Activated CD4-positive, alpha-beta T cell treated with anti-CD3 and anti-CD28 coated beads, Interleukin-2, amount 10 ng/mL, durations not matched to agents 7 days and 5 days (primary cell): ENCODE results near the gene NUDT22. TPM values are rescaled to one million over a fixed set of nuclear protein-coding genes. Genes with fewer than 3 reads are reported as not detected.

ENCODE experiments used
- CTCF ChIA-PET: fragments of 350-600 bp; sonication (Branson Sonifier 250); formaldehyde crosslinking; loops from one replicate; lab custom pipeline; 2021; ENCODE audit warnings: antibody characterized with exemption; lab: Charles Lee
- POLR2A ChIA-PET: fragments of 350-600 bp; sonication (Branson Sonifier 250); formaldehyde crosslinking; loops from one replicate; lab custom pipeline; 2021; ENCODE audit warnings: antibody characterized with exemption; lab: Charles Lee
- DNase-seq: peaks from one replicate; pipeline ENCODE4 v3.0.0-alpha.2; 2020
- H3K27ac Mint-ChIP-seq: one replicate; pipeline ENCODE4 v1.8.0; 2021; ENCODE audit warnings: mild to moderate bottlenecking, moderate library complexity, mixed read lengths
- H3K27me3 Mint-ChIP-seq: one replicate; pipeline ENCODE4 v1.8.0; 2021; ENCODE audit warnings: mixed read lengths
- H3K36me3 Mint-ChIP-seq: one replicate; pipeline ENCODE4 v1.8.0; 2021; ENCODE audit warnings: low read depth, mixed read lengths
- H3K4me1 Mint-ChIP-seq: one replicate; pipeline ENCODE4 v1.8.0; 2021; ENCODE audit warnings: mixed read lengths
- H3K4me3 Mint-ChIP-seq: one replicate; pipeline ENCODE4 v1.8.0; 2021; ENCODE audit warnings: mild to moderate bottlenecking, moderate library complexity, mixed read lengths
- H3K9me3 Mint-ChIP-seq: one replicate; pipeline ENCODE4 v1.8.0; 2021; ENCODE audit warnings: mixed read lengths
- total RNA-seq, 2 experiments: library from RNA; stranded (reverse); gene quantifications; one replicate each; pipeline ENCODE4 v1.2.3, GENCODE V29; 2021

Gene NUDT22
- total RNA-seq, 2 experiments from 2014 or later, result 70.2 to 82.1 TPM

GRCh38 chr11:64186492-64187165 is 39.4 kb upstream of the NUDT22 start:
- CTCF ChIA-PET, result interaction anchor here (0.6 to 16.2 kb wide), 12 partner anchors 10 to 333 kb away, joined by 3 to 141 read pairs (median 5); partner anchors contain the start of genes FERMT3, PRDX5 and TRMT112
- Mint-ChIP-seq H3K36me3 (peaks cover 18% of the 10 kb centered on the region), H3K4me3 (no peak overlapping the region), H3K27ac (no peak overlapping the region), H3K27me3 (no peaks in the 10 kb centered on the region), H3K9me3 (no peaks in the 10 kb centered on the region), H3K4me1 (peaks cover 40% of the 10 kb centered on the region)
- POLR2A ChIA-PET, result interaction anchor here (0.6 to 1.1 kb wide), 4 partner anchors 18 to 131 kb away, joined by 3 to 4 read pairs (median 4); partner anchors contain the start of gene PRDX5
- DNase-seq, result peak; percentile 56

DNA sequence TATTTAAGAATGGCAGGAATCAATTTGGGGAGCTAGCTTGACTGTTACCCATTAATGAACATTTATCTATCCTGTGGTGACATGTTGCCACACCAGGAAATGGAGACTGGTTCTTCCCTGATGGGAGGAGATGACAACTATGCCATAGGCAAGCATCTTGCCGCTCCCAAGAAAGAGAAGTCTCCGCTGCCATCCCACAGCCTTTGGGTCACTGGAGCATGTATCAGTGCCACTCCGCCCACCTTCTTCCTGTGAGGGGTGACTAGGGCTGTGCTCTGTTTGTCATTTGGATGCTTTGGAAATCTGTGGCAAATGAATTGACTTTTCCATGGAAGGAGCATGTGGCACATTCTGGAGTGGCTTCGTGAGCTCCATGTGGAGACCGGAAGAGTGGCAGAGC is 33.6 kb upstream of the NUDT22 start:
- Mint-ChIP-seq H3K27ac (peak overlapping the region; percentile 46), H3K4me1 (peaks cover 31% of the 10 kb centered on the region), H3K4me3 (no peak overlapping the region), H3K27me3 (no peaks in the 10 kb centered on the region), H3K9me3 (no peaks in the 10 kb centered on the region), H3K36me3 (peaks cover 59% of the 10 kb centered on the region)
- no peak for DNase-seq
- ChIA-PET POLR2A (no interaction called here), CTCF (interaction anchor here (16.2 kb wide), 1 partner anchor 14 kb away, joined by 141 read pairs; the partner anchor contains the start of gene FERMT3)

DNA sequence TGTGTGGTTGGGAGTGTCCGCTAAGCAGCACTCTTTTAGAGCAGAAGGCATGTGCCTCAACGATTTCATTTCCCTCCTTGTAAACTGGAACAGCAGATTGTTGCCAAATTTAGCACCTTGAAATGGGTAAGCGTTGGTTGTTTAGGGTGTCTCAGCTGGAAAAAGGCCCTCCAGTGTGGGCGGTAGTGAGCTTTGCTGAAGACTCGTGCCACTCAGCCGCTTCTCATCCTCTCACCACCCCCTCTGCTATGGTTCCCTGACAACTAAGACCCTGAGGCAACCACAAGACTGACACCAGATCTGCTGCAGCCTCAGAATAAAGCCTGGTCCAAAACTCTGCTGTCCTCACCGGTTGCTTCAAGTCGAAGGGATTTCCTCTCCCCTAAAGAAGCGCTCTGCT is 29.4 kb upstream of the NUDT22 start:
- CTCF ChIA-PET, result interaction anchor here (0.7 to 16.2 kb wide), 7 partner anchors 8 to 104 kb away, joined by 3 to 141 read pairs (median 3); partner anchors contain the start of genes FERMT3 and STIP1
- peaks cover 70% of the 10 kb centered on the region for H3K36me3 Mint-ChIP-seq
- peak overlapping the region; percentile 14 for H3K27ac Mint-ChIP-seq

DNA sequence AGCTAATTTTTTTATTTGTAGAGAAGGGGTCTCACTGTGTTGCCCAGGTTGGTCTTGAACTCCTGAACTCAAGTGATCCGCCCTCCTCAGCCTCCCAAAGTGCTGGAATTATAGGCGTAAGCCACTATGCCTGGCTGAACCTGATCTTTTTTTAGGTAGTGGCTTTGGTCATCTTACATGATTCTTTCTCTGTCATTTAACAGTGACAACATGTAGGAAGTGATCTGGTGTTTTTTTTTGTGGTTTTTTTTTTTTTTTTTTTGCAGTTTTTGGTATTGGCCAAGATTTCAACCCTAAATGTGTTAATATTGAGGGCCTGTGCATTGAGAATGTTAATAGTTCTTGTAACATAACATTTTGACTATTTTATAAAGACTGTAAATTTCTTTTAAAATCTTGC is 27.6 kb upstream of the NUDT22 start:
- H3K9me3 Mint-ChIP-seq, result no peaks in the 10 kb centered on the region
- ChIA-PET CTCF (interaction anchor here (0.6 to 16.2 kb wide), 2 partner anchors 7 to 13 kb away, joined by 3 to 141 read pairs; partner anchors contain the start of genes FERMT3 and STIP1), POLR2A (no interaction called here)
- DNase-seq, result no peak
- peaks cover 25% of the 10 kb centered on the region for H3K4me1 Mint-ChIP-seq
- no peaks in the 10 kb centered on the region for H3K27me3 Mint-ChIP-seq
- no peak overlapping the region for H3K4me3 Mint-ChIP-seq
- H3K27ac Mint-ChIP-seq, result peak overlapping the region; percentile 50
- peaks cover 75% of the 10 kb centered on the region for H3K36me3 Mint-ChIP-seq

More for the DNA sequence above, 29.4 kb upstream of the NUDT22 start:
- no peak for DNase-seq
- no peaks in the 10 kb centered on the region for H3K9me3 Mint-ChIP-seq
- H3K4me3 Mint-ChIP-seq, result no peak overlapping the region
- no peaks in the 10 kb centered on the region for H3K27me3 Mint-ChIP-seq
- peaks cover 24% of the 10 kb centered on the region for H3K4me1 Mint-ChIP-seq
- POLR2A ChIA-PET, result no interaction called here

DNA sequence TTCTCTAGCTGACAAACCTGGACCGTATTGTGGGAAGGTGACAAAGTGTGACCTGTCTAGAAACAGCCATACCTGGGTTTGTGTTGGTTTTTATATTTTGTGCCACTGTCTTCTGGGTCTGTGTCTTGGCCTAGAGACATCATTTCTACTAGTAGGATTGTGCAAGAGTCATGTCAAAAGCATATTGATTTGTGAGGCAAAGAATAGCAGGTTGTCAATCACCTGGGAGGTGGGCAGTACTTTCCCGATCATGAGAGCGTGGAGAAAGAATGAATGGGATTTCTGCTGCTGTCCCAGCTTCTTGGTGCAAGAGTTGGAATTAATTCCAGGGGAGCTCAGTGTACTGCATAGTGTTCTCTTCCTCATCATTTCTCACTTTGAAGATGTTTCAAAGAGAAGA is 24.5 kb upstream of the NUDT22 start:
- ChIA-PET CTCF (interaction anchor here (0.6 to 1.2 kb wide), 2 partner anchors 9 to 116 kb away, joined by 3 to 6 read pairs; partner anchors contain the start of genes PRDX5 and TRMT112), POLR2A (no interaction called here)
- Mint-ChIP-seq H3K4me3 (no peak overlapping the region), H3K27ac (no peak overlapping the region), H3K4me1 (peaks cover 47% of the 10 kb centered on the region), H3K36me3 (peaks cover 66% of the 10 kb centered on the region), H3K27me3 (no peaks in the 10 kb centered on the region), H3K9me3 (no peaks in the 10 kb centered on the region)
- no peak for DNase-seq

- H3K4me1 Mint-ChIP-seq, result peaks cover 40% of the 10 kb centered on the region
- no peak overlapping the region for H3K27ac Mint-ChIP-seq
- POLR2A ChIA-PET, result no interaction called here
- no peak for DNase-seq
- H3K36me3 Mint-ChIP-seq, result peaks cover 69% of the 10 kb centered on the region
- H3K27me3 Mint-ChIP-seq, result no peaks in the 10 kb centered on the region
- CTCF ChIA-PET, result interaction anchor here (1.5 to 7.5 kb wide), 5 partner anchors 11 to 100 kb away, joined by 4 to 141 read pairs (median 14); partner anchors contain the start of genes ESRRA, PPP1R14B and STIP1
- no peak overlapping the region for H3K4me3 Mint-ChIP-seq
- no peaks in the 10 kb centered on the region for H3K9me3 Mint-ChIP-seq
Measured at GRCh38 chr11:64202992-64203391, 23.1 kb upstream of the NUDT22 start.

DNA sequence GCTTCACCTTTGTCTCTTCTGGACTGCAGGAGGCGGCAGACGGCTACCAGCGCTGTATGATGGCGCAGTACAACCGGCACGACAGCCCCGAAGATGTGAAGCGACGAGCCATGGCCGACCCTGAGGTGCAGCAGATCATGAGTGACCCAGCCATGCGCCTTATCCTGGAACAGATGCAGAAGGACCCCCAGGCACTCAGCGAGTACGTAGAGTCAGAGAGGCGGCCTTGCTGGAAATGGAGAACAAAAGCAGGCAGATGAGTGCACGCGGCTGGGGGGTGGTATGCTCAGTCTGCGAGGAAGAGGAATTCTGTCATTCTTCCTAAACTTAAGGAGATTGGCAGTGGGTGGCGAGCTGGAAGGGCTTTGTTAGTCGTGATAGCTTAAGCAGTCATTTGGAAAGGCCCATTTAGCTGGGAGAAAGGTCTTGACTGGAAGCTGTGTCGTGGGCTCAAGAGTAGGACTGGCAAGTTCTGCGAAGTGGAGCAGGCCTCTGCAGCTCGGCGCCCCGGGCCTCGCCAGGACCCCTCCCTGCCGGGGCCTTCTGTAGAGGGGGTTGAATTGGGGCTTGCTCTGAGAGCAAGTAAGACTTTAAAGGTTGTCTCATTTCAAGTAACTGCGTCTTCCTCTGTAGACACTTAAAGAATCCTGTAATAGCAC is 22.5 kb upstream of the NUDT22 start:
- ChIA-PET POLR2A (no interaction called here), CTCF (interaction anchor here (0.9 to 10.1 kb wide), 14 partner anchors 9 to 99 kb away, joined by 4 to 141 read pairs (median 8); partner anchors contain the start of genes DNAJC4, ESRRA, GPR137 and NUDT22)
- Mint-ChIP-seq H3K9me3 (no peaks in the 10 kb centered on the region), H3K27ac (peak overlapping the region; percentile 68), H3K36me3 (peaks cover 67% of the 10 kb centered on the region), H3K27me3 (no peaks in the 10 kb centered on the region), H3K4me3 (no peak overlapping the region), H3K4me1 (peaks cover 43% of the 10 kb centered on the region)
- no peak for DNase-seq

GRCh38 chr11:64204080-64204440 is 22.0 kb upstream of the NUDT22 start:
- H3K4me1 Mint-ChIP-seq, result peaks cover 47% of the 10 kb centered on the region
- no peaks in the 10 kb centered on the region for H3K27me3 Mint-ChIP-seq
- POLR2A ChIA-PET, result interaction anchor here (0.5 to 0.8 kb wide), 3 partner anchors 11 to 114 kb away, joined by 3 to 5 read pairs (median 3); partner anchors contain the start of gene TRMT112
- H3K36me3 Mint-ChIP-seq, result peaks cover 69% of the 10 kb centered on the region
- no peak overlapping the region for H3K4me3 Mint-ChIP-seq
- no peak for DNase-seq
- no peaks in the 10 kb centered on the region for H3K9me3 Mint-ChIP-seq
- CTCF ChIA-PET, result interaction anchor here (0.6 to 10.1 kb wide), 26 partner anchors 9 to 1465 kb away, joined by 3 to 141 read pairs (median 6); partner anchors contain the start of genes DNAJC4, ESRRA, FKBP2 and GPR137
- H3K27ac Mint-ChIP-seq, result peak overlapping the region; percentile 77

GRCh38 chr11:64204464-64204989 is 21.5 kb upstream of the NUDT22 start:
- Mint-ChIP-seq H3K27ac (peak overlapping the region; percentile 77), H3K9me3 (no peaks in the 10 kb centered on the region), H3K36me3 (peaks cover 72% of the 10 kb centered on the region), H3K4me1 (peaks cover 51% of the 10 kb centered on the region), H3K4me3 (peak overlapping the region; percentile 33), H3K27me3 (no peaks in the 10 kb centered on the region)
- DNase-seq, result peak; percentile 86
- POLR2A ChIA-PET, result interaction anchor here (0.5 to 1.0 kb wide), 4 partner anchors 11 to 113 kb away, joined by 3 to 5 read pairs (median 4); partner anchors contain the start of gene TRMT112
- CTCF ChIA-PET, result interaction anchor here (0.6 to 10.1 kb wide), 27 partner anchors 8 to 1465 kb away, joined by 3 to 141 read pairs (median 6); partner anchors contain the start of genes DNAJC4, ESRRA, FKBP2 and GPR137

GRCh38 chr11:64206457-64207255 is 19.4 kb upstream of the NUDT22 start, which contains the start of gene FERMT3:
TSS of gene FERMT3 (plus strand) at chr11:64206721. CDS start at chr11:64207365, 644 bp downstream.
- CTCF ChIA-PET, result interaction anchor here (0.5 to 10.1 kb wide), 19 partner anchors 9 to 1651 kb away, joined by 3 to 141 read pairs (median 5); partner anchors contain the start of genes DNAJC4, ESRRA, MACROD1 and NUDT22
- peaks cover 53% of the 10 kb centered on the region for H3K4me1 Mint-ChIP-seq

More at GRCh38 chr11:64206457-64207255, 19.4 kb upstream of the NUDT22 start, which contains the start of gene FERMT3:
- Mint-ChIP-seq H3K36me3 (peaks cover 64% of the 10 kb centered on the region), H3K27me3 (no peaks in the 10 kb centered on the region), H3K9me3 (no peaks in the 10 kb centered on the region), H3K4me3 (peak within 1 kb of the TSS; percentile 89), H3K27ac (peak within 1 kb of the TSS; percentile 94)
- POLR2A ChIA-PET, result interaction anchor here (0.9 to 1.2 kb wide), 3 partner anchors 18 to 111 kb away, joined by 3 to 8 read pairs (median 7); partner anchors contain the start of genes PRDX5 and TRMT112
- DNase-seq, result peak; percentile 86
